GM18499 (cell line): Measurements from ENCODE around the gene TIMP2.
"Not testable (repeated sequence)": the region's sequence is repeated elsewhere in the genome, so short reads cannot be mapped to it uniquely, and the experiment has no call there.

Experiments
- ATAC-seq: cut with Tn5 transposase; IDR thresholded peaks from one replicate; pipeline ENCODE4 v1.9.1; 2021; ENCODE audit warnings: moderate number of reproducible peaks; ENCODE audit not compliant: insufficient read depth, unreplicated experiment

Gene TIMP2

DNA sequence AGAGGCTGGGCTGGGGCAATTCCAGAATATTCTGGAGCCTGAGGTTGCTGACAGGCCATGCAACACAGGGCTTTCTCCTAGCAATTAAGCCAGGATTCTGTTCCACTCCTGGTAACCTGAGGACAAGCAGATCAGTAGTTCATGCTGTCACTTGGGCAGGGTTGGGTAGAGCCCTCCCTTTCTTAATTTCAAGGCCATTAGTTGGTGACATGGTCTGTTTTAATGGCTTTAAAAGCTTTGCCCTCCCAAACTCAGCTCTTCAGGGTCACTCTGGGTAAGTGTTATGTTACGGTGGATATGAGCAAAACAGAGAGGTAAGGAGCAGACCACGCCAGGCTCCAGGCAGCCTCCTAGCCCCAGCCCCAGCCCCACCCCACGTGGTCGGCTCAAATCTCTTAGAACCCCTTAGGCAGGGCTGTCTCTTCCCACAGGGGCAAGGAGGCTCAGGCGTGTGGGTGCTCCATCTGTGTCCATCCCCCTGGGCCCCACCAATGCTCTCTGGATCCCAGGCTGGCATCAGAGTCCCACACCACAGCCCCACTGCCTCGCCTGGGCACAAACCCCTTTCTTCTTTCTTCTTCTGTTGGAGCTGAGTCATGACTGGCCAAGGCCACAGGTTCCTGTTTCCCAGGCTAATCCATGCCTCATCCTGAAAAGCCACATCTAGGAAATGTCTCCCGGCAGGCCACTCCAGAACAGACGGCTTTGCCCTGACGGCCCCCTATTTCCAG, 49.7 kb downstream of the TIMP2 start:
- ATAC-seq: no peak

DNA sequence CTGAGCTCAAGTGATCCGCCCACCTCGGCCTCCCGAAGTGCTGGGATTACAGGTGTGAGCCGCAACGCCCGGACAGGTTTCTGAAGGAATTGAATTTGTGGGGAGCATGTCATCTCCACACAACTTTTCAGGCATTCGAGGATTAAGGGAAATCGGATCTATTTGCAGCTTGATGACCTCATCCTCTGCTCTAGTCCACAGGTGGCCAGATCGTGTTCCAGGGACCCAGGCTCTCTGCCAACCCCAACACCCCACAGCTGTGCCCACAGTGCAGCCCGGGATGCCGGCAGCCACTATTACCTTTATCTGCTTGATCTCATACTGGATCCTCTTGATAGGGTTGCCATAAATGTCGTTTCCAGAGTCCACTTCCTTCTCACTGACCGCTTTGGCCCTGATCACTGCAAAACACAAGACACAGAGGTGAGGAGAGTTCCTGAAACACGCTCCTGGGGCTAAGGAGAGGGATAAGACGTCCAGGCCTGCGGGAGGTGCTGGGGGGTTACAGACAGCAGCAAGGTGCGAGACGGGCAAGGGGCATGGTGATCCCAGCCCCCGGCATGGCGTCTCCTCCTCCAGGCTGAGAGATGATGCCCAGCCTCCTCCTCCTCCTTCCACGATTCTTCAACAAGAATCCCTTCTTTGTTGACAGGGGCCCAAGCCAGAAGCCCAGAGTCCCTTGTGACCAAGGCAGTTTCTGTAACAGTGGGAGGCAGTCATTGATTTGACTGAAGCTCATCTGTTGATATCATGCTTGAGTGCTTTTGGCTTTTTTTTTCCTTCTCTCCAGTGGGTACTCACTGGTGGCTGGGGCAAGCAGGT, 51.5 kb downstream of the TIMP2 start:
- no peak for ATAC-seq

- no peak for ATAC-seq
These were observed 52.7 kb downstream of the TIMP2 start for GRCh38 chr17:78872486-78872885.

- no peak for ATAC-seq
These were observed 54.6 kb downstream of the TIMP2 start for GRCh38 chr17:78870621-78871020.

DNA sequence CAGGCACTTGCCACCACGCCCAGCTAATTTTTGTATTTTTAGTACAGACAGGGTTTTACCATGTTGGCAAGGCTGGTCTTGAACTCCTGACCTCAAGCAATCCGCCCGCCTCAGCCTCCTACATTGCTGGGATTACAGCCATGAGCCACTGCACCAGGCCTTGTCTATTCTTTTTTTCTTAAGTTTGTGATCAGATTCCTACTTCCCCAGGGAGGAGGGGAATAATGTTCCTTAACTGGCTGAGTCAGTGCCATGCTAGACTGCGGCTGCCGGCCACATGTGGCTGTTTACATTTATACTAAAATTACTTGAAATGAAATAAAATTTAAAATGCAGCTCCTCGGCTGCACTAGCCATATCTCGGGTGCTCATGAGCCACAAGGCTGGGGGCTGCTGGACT, 56.8 kb downstream of the TIMP2 start:
- no peak for ATAC-seq

GRCh38 chr17:78867046-78867445, 58.1 kb downstream of the TIMP2 start:
- ATAC-seq: not testable (repeated sequence)

GRCh38 chr17:78865682-78866390, 59.4 kb downstream of the TIMP2 start:
- no peak for ATAC-seq

- no peak for ATAC-seq
These were observed 61.1 kb downstream of the TIMP2 start for GRCh38 chr17:78864117-78864516.

- no peak for ATAC-seq
These were observed 62.8 kb downstream of the TIMP2 start for GRCh38 chr17:78862073-78863023.

DNA sequence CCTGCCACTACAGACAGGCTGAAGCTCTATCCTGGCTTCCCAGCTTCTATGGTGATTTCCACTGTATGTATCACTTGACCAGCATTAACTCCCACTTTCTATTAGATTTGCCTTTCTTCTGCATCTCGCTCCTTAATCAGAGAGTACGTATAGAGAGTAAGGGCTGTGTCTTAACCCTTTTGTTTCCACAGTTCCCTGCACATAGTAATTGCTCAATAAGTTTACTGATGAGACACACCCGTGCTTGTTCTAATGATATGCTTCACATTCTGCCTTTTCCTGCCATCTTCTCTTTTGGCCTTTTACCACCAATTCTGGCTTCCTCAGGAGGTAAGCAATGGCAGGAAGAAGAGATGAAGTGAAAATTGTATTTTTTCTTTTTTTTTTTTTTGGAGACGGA, 64.0 kb downstream of the TIMP2 start:
- ATAC-seq: no peak

GRCh38 chr17:78859051-78859450, 66.1 kb downstream of the TIMP2 start:
- no peak for ATAC-seq

GRCh38 chr17:78857266-78857665, 67.9 kb downstream of the TIMP2 start:
- no peak for ATAC-seq

DNA sequence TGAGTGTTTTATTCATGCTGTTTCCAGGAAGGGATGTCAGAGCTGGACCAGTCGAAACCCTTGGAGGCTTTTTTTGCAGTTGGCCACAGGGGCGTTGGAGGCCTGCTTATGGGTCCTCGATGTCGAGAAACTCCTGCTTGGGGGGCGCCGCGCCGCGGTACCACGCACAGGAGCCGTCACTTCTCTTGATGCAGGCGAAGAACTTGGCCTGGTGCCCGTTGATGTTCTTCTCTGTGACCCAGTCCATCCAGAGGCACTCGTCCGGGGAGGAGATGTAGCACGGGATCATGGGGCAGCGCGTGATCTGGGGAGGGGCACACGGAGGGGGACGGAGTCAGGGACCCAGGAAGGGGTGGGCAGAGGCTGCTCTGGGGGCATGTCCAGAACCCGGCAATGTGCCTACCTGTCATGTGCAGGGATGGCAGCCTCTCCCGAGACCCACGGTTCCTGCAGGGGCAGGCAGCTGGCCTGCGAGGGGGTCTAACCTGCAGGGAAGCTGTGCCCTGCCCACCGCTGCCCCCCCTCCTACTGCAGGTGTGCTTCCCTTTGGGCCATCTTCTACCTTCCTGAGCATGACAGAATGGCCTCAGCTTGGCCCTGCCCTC, 69.5 kb downstream of the TIMP2 start:
- ATAC-seq: no peak

DNA sequence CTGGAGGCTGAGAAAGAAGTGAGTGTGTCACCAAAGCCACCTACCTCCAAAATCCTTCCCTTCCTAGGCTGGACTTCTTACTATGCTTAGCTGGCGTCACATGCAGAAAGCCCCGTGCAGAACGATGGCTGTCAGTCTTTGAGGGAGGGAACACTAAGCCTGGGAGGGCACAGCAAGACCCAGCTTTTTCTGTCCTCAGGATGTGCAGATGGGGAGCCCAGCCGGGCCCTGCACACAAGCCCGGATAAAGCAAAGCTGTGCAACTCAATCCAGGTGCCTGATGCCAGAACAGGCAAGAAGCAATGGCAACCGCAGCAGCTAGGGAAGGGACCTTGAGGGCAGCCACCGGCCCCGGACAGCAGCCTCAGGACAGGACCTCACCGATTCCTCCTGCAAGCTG, 70.7 kb downstream of the TIMP2 start:
- ATAC-seq: no peak

DNA sequence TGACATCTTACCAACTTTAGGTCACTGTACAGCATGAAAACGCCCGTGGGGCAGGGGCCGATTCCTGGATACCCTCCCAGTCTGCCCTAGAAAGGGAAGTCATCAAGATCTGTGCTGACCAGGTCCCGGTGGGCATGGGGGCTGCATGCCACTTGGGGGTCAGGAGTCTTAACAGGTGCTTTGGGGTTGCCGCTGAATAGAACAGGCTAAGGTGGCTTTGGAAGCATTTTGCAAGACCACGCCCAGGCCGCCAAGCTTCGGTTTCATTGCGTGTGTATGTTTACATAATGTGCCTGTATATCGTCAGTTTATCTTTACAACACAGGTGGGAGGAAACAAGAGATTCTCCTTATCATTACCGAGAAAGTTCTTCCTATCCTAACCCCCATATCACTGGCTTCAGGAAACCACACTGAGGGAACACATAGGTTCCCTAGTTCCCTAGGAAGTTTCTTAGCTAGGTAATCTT, 71.2 kb downstream of the TIMP2 start:
- no peak for ATAC-seq

DNA sequence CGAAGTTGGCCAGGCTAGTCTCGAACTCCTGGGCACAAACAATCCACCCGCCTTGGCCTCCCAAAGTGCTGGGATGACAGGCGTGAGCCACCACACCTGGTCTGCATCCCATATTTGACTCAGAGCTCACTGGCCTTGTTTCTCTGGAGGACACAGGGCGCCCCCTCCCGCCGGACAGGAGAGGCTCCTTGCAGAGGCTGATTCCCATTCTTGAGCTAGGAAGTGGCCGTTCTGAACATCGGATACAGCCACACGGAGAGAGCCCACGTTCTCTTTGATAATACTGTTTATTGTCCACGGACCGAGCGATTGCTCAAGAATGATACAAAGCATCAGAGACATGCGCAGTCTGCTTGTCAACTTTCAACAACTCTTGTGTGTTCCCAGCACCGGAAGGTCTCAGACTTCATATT, 72.5 kb downstream of the TIMP2 start:
- ATAC-seq: no peak

DNA sequence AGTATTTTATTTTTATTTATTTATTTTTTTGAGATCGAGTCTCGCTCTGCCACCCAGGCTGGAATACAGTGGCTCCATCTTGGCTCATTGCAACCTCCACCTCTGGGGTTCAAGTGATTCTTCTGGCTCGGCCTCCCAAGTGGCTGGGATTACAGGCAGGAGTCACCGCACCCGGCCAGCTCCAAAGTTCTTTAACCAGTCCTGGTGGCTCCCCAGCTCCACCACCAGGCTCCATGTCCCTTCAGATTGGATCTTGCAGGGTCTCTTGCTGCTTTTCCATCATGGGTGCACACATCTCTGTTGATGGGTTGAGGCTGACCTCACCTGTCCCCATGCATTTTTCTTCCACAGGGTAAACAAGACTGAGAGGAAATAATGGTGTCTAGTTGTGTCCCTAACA, 76.2 kb downstream of the TIMP2 start:
- ATAC-seq: no peak

DNA sequence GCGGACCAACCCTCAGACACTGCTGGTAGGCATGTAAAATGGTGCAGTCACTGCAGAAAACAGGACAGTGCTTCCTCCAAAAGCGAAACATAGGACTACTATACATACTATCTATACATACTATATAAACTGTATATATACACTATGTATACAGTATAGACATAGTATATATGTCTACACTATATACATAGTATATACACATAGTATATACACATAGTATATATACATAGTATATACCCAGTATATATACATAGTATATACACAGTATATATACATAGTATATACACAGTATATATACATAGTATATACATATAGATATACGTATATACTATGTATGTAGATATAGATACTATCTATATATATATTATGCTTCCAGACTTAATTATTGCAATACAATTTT, 78.1 kb downstream of the TIMP2 start:
- no peak for ATAC-seq

GRCh38 chr17:78844301-78845005, 80.7 kb downstream of the TIMP2 start:
- no peak for ATAC-seq
